Measurements from ENCODE around the gene FERMT2. TPM values are rescaled to one million over a fixed set of nuclear protein-coding genes. Genes with fewer than 3 reads are reported as not detected.

The FERMT2 gene
- total and polyA plus RNA-seq, 12 donors = 22.8 to 53.8 (median 40.1) TPM

GRCh38 chr14:52936437-52936836 lies 14.4 kb downstream of the FERMT2 start:
- Histone ChIP-seq H3K9me3 (replicated peaks in 1 of 3) (no peaks in the 10 kb centered on the region), H3K27ac (no peak overlapping the region), H3K36me3 (replicated peaks in 1 of 2) (no peaks in the 10 kb centered on the region), H3K27me3 (no peaks in the 10 kb centered on the region), H3K4me1 (replicated peaks in 1 of 2) (peaks cover 0 to 9% of the 10 kb centered on the region in 2 donors), H3K4me3 (no peak overlapping the region)
- no peak for DNase-seq
- TF ChIP-seq POLR2A (IDR thresholded peaks at IDR 0.05) (no peak), CTCF (IDR thresholded peaks at IDR 0.05) (no peak)
- intact Hi-C loops (cut with DNase I) = no loop called here
- WGBS, 4 donors = 90 to 96% (median 93%) methylated on average over 1 of the region's 1 CpG

- no peak for TF ChIP-seq POLR2A (IDR thresholded peaks at IDR 0.05)
- no peak for TF ChIP-seq CTCF (IDR thresholded peaks at IDR 0.05)
- Histone ChIP-seq H3K27me3 (no peaks in the 10 kb centered on the region), H3K4me3 (no peak overlapping the region), H3K4me1 (replicated peaks in 1 of 2) (peaks cover 0 to 9% of the 10 kb centered on the region in 2 donors), H3K9me3 (replicated peaks in 1 of 3) (no peaks in the 10 kb centered on the region), H3K36me3 (replicated peaks in 1 of 2) (no peaks in the 10 kb centered on the region), H3K27ac (no peak overlapping the region)
- intact Hi-C loops (cut with DNase I) = no loop called here
- 73 to 90% (median 83%) methylated on average over 3 of the region's 3 CpGs for WGBS, 4 donors
- no peak for DNase-seq
These were observed 15.0 kb downstream of the FERMT2 start for GRCh38 chr14:52935833-52936232.

- TF ChIP-seq POLR2A (IDR thresholded peaks at IDR 0.05) (no peak), CTCF (IDR thresholded peaks at IDR 0.05) (no peak)
- Histone ChIP-seq H3K4me1 (replicated peaks in 1 of 2) (peaks cover 0 to 3% of the 10 kb centered on the region in 2 donors), H3K9me3 (replicated peaks in 1 of 3) (no peaks in the 10 kb centered on the region), H3K27me3 (no peaks in the 10 kb centered on the region), H3K27ac (no peak overlapping the region), H3K4me3 (no peak overlapping the region), H3K36me3 (replicated peaks in 1 of 2) (no peaks in the 10 kb centered on the region)
- no peak for DNase-seq
- 76 to 88% (median 86%) methylated on average over 2 of the region's 2 CpGs for WGBS, 4 donors
- intact Hi-C loops (cut with DNase I) = no loop called here
These were observed 16.1 kb downstream of the FERMT2 start for GRCh38 chr14:52934762-52935161.

GRCh38 chr14:52929192-52929807 lies 21.6 kb downstream of the FERMT2 start:
- Histone ChIP-seq H3K9me3 (replicated peaks in 1 of 3) (no peaks in the 10 kb centered on the region), H3K4me1 (replicated peaks in 1 of 2) (peaks cover 0 to 12% of the 10 kb centered on the region in 2 donors), H3K4me3 (no peak overlapping the region), H3K27ac (no peak overlapping the region), H3K27me3 (no peaks in the 10 kb centered on the region), H3K36me3 (replicated peaks in 1 of 2) (no peaks in the 10 kb centered on the region)
- no peak for DNase-seq
- no peak for TF ChIP-seq CTCF (IDR thresholded peaks at IDR 0.05)
- no peak for TF ChIP-seq POLR2A (IDR thresholded peaks at IDR 0.05)
- intact Hi-C loops (cut with DNase I) = no loop called here
- WGBS, 4 donors = 94 to 97% (median 97%) methylated on average over 4 of the region's 4 CpGs
